Ishikawa (cell line): ENCODE results near the gene LVRN.

Experiments used
- REST ChIP-seq: IDR thresholded peaks from 2 replicates; pipeline ENCODE4 v1.6.1; 2012; ENCODE audit warnings: low read depth, mild to moderate bottlenecking
- TAF1 ChIP-seq: IDR thresholded peaks from 2 replicates; pipeline ENCODE4 v1.6.1; 2012; ENCODE audit warnings: low read depth, mild to moderate bottlenecking
- TF ChIP-seq, protein P1 (sequence below): IDR thresholded peaks from 2 replicates; pipeline ENCODE4 v1.6.1; 2012

DNA sequence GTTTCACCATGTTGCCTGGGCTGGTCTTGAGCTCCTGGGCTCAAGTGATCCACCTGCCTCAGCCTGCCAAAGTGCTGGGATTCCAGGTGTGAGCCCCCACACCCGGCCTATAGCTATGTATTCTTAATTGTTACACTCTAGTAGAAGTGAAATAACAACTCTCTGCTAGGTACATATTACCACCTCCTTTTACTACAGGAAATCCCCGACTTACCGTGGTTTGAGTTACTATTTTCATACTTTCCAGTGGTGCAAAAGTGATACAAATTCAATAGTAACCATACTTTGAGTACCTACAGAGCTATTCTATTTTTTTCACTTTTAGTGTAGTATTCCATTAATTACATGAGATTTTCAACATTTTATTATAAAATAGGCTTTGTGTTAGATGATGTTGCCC, 70.7 kb downstream of the LVRN start:
- TF ChIP-seq REST, result no peak
- no peak for TF ChIP-seq TAF1
- TF ChIP-seq, protein P1, sequence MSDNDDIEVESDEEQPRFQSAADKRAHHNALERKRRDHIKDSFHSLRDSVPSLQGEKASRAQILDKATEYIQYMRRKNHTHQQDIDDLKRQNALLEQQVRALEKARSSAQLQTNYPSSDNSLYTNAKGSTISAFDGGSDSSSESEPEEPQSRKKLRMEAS, result no peak
